NCI-H1105 treated with DMSO at 0.1 percent for 48 hours (cell line): ENCODE measurements around the gene ZFPL1.
A peak's percentile ranks its signal among the peaks of the same experiment; 100 is the strongest.

Experiments used
- DNase-seq: peaks from one replicate; lab custom pipeline; 2025; lab: John Stamatoyannopoulos, UW

ZFPL1 gene

DNA sequence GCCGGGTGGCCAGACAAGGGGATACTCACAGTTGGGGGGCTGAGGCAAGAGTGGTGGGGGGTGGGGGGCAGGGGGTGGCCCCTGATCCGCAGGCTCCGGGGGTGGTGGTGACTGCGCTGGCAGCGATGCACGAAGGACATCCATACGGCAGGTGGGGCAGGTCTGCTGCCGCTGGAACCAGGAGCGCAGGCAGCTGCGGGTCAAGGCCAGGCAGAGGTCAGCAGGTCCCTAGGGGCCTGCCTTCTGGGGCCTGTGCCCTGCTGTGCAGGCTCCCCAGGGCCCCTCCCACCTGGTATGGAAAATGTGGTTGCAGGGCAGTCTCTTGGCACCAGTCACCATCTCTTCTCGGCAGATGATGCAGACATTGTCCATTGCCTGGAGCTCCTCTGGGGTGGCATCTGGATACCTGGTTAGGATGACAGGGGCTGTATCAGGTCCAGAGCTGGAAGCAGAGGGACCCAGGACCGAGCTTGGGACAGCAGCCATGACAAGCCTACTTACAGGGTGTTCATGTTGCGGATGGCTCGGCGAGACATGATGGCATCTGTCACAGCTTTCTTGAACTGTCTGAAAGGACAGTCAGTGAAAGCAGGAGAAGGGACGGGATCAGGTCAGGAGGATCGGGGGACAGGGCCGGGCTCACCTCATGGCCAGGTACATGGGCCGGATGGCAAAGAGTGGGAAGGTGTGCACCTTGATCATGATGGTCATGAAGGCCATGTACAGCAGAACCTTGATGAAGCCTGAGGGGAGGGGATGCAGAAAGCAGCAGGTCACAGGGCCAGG is 46.8 kb downstream of the ZFPL1 start:
- DNase-seq: no peak

DNA sequence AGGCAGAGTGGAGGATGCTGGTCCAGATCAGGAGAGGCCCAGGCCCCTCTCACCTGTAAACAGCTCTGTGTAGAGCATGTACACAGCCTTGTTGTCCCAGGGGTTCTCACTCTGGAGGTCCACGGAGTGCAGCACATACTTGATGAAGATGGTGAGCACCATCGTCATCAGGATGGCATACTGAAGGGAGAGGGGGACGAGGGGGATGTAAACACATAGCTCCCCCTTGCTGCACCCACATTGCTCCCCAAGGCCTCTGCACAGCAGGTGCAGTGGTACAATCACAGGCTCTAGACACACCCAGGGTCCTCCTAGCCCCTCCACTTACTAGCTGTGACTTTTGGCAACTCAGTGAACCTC is 47.4 kb downstream of the ZFPL1 start:
- DNase-seq: no peak

DNA sequence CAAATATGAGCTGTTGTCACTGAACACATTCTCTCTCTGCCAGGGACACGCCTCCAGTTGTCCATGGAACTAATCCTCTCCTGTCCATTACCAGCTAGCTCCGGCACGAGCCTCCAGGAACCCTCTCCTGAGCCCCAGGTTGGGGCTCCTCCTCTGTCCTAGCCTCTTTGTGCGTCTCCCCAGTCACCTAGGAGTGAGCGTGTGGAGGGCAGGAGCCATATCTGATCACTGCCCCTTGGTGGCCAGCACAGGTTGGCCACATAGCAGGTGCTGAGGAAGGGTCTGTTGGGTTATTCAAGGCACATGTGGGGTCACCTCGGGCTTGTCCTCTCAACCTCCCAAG is 47.8 kb downstream of the ZFPL1 start:
- DNase-seq: no peak

DNA sequence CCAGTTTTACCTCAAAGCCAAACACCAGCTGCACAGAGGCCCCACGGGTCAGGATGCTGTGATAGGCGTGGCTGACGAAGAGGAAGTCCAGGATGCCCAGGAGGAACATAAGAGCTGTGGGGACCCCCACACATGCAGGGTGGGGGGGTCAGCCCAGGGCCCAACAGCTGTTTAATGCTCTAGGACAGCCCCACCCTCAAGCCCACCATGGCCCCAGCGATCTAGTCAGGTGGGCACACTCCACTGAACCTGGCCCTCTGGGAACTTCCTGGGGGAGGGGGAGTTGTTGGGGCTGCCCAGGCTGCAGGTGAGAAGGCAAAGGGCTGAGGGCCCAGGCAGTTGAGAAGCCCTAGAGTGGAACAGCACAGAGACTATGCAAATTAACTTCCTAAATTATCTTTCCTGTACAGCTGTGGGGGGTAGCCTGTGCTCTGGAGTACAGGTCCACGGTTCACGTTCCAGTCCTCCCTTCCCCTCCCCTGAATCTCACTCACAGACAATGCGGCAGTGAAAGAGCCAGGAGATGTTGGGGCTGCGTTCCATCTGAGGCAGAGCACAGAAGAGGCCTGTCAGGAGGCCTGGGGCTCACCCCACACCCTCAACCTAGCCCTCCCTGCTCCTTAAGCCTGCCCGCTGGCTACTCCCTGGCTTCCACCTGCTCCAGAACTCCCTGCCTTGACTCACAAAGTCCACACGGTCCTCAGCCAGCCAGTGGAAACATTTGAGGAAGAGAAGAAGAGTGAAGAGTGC is 48.4 kb downstream of the ZFPL1 start:
- DNase-seq: no peak

DNA sequence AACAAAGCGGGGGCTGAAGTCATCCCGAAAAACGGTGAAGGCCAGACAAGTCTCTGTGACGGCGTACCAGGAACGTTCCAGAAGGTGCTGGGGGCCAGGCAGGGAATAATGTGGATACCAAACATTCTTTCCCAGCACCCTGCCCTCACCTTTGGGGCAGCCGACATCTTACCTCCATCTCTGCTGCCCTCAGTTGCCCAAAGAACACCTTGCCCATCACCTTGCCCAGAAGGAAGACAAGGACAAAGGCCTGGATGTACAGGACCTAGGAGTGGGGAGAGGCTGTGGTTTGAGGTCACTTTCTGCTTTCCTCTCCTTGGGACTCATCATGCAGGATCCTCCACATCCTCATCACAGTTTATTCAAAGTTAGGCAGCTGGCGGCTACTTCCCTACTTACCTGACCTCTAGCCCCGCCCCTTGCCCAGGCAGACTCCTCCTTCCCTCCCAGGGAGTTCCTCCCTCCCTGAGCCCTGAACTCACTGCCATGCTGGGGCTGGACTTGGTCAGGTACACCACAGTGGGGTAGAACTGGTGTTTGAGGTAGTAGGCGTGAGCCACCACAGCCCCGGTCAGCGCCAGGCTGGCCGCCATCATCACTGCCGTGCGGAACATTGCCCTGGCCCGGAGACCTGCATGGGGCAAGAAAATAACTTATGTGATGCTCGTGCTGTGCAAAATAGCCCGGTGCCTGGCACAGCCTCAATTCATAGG is 49.1 kb downstream of the ZFPL1 start:
- DNase-seq: peak; percentile 29

DNA sequence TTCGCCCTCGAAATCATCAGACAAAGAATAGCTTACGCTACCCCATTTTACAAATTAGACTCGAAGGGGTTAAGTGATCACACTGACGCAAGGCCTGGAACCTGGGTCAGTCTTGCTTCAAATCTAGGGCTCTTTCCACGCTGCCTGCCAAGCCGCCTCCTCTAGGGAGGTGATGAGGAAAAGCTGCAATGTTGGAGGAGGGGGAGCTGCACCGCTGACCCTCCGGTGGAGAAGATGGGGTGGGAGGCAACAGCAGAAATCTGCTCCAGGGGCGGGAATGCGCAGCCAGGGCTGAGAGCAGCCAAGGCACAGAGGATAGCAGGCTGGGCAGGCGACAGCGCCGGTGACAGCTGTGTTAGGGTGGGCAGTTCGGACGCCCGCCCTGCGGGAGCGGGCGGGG is 49.7 kb downstream of the ZFPL1 start:
- no peak for DNase-seq

DNA sequence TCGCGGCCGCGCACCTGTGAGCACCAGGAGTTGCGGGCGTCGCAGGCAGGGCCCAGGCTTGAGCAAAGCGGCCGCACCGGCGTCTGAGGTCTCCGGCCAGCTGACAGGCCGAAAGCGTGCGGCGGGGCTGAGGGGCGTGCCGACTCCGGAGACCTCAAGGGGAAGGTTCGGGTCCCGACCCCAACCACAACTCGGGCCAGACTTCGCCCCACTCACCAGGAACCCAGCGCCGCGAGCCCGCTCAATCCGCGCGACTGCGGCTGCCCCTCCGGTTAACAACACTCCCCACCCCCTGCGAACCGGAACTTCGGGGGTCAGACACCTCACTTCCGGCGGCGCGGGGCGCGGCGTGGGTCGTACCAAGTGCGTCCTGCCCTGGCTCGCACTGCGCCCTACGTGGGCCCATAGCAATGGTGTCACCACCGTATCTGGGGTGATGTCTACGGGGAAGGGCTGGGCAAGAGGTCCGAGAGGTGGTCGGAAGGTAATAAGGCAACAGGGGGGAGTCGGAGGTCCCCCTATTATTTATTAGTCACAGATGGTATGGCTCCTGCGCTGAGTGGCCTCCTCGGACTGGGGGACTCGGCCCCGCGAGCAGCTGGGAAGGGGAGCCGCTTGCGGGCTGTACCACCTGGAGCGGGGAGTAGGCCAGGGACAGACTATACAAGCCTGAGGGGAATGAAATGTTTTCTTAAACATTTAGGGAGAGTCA is 50.4 kb downstream of the ZFPL1 start, which contains the start of gene SYVN1:
Gene SYVN1, minus strand, starts transcription at position 280 of the 712 bp plus-strand sequence. CDS start 918 bp downstream, outside the sequence.
- peak; percentile 95 for DNase-seq

DNA sequence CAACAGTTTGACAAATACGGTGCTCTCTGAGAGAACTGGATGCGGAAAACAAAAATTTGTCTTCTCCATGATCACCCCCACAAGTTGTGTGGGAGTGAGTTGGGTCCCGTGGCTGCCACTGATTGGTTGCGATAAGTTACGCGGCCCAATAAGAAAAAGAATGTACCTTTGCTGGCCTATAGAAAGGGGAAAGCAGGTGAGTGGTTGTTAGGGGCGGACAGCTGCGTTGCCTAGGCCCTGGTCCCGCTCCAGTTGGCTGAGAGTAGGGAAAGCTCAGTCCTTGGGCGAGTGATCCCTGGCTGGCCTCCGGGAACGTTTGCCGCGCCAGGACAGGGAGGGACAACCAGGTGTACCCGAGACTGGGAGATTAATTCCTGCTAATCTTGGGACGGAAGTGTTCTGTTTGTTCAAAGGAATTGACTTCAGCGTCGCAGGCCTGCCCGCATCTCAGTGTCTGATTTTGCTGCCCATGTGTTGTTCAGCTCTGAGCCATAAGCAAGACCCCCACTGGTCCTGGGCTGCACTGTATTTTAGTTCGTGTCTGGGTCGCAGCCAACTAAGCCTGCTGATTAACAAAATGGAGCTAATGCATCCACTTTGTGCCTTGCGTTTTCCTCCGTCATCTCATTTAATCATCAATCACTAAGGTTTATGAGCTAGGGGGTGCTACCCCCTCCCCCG is 51.1 kb downstream of the ZFPL1 start:
- peak; percentile 99 for DNase-seq

DNA sequence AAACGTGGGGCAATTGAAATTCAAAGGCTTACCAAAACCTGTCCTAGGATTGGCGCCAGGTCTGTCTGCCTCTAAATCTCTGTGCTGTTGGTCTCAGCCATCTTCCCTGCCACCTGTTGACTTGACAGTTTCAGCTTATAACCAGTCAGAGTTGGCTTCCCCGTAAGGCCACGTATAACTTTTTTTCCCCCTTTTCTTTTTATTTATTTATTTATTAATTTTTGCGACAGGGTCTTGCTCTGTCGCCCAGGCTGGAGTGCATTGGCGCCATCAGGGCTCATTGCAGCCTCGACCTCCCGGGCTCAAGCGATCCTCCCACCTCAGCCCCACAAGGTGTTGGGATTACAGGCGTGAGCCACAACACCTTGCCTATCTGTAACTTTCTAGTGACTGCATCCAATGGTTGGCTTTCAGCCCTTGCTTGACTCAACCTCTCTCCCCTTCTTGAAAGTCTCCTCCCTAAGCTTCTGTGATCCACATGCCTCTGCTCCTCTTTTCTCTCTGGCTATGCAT is 51.7 kb downstream of the ZFPL1 start:
- DNase-seq: no peak

DNA sequence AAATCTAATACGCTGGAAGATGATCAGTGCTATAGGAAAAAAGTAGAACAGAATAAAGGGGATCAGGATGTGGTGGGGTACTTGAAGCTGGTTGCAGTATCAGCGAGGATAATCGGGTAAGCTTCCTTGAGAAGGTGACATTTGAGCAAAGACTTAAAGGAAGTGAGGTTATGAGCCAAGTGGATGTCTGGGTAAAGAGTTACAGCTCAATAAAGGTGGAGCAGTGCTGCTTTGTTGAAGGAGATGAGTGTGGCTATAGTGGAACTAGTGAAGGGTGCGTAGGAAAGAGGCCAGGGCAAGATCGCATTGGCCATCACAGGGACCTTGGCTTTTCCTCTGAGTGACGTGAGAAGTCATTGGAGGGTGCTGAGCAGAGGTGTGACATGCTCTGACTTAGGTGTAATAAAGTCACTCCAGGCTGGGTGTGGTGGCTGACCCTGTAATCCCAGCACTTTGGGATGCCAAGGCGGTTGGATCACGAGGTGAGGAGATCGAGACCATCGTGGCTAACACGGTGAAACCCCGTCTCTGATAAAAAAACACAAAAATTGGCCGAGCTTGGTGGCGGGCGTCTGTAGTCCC is 52.6 kb downstream of the ZFPL1 start:
- DNase-seq: no peak
